Measurements from ENCODE around the gene KPNA5. TPM values are rescaled to one million over a fixed set of nuclear protein-coding genes. Genes with fewer than 3 reads are reported as not detected.

Gene KPNA5
- polyA plus RNA-seq, 1 donor from 2014 or later, result 48.5 TPM

DNA sequence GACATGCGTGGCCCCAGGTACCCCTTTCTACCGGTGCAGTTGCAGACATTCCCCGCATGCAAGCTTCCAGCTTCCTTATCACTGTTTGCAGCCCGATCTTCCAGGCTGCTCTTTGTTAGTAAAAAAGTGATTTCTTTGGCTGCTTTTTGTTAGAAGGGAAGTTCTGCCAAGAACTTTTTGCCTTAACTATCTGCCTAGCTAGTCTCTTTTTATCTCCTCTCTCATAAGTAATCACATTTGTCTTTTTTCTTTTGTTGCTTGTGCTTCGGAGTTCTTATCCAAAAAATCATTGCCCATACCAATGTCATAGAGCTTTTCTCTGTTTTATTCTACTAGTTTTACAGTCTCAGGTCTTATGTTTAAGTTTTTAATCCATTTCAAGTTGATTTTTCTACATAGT lies 64.2 kb downstream of the KPNA5 start:
- Histone ChIP-seq H3K9ac (ENCODE audit: low read length) (no peak overlapping the region), H3K4me3 (ENCODE audit: low read length) (no peak overlapping the region), H3K4me2 (ENCODE audit: low read length) (no peak overlapping the region), H3K27me3 (ENCODE audit: insufficient read depth, low read depth, low read length) (no peaks in the 10 kb centered on the region), H3K9me3 (ENCODE audit: low read length) (no peaks in the 10 kb centered on the region), H2AFZ (ENCODE audit: low read depth, low read length) (no peak overlapping the region), H3K27ac (ENCODE audit: low read length) (no peak overlapping the region), H3K79me2 (replicated peaks; ENCODE audit: insufficient read depth, low read length) (no peaks in the 10 kb centered on the region), H3F3A (ENCODE audit: insufficient read depth, low read length, poor library complexity, severe bottlenecking) (no peaks in the 10 kb centered on the region), H3K9me2 (ENCODE audit: insufficient read depth, low read length) (no peaks in the 10 kb centered on the region), H4K20me1 (ENCODE audit: insufficient read depth) (no peaks in the 10 kb centered on the region), H3K36me3 (ENCODE audit: insufficient read depth, low read length) (no peaks in the 10 kb centered on the region)
- no peak for TF ChIP-seq MXI1 (conservative IDR thresholded peaks at IDR 0.05; ENCODE audit: poor library complexity, severe bottlenecking)
- TF ChIP-seq POLR2AphosphoS5 (IDR thresholded peaks at IDR 0.05), result no peak
- no peak for TF ChIP-seq RAD21 (conservative IDR thresholded peaks at IDR 0.05)
- TF ChIP-seq SMC3 (conservative IDR thresholded peaks at IDR 0.05; ENCODE audit: poor library complexity), result no peak
- TF ChIP-seq, protein P1, sequence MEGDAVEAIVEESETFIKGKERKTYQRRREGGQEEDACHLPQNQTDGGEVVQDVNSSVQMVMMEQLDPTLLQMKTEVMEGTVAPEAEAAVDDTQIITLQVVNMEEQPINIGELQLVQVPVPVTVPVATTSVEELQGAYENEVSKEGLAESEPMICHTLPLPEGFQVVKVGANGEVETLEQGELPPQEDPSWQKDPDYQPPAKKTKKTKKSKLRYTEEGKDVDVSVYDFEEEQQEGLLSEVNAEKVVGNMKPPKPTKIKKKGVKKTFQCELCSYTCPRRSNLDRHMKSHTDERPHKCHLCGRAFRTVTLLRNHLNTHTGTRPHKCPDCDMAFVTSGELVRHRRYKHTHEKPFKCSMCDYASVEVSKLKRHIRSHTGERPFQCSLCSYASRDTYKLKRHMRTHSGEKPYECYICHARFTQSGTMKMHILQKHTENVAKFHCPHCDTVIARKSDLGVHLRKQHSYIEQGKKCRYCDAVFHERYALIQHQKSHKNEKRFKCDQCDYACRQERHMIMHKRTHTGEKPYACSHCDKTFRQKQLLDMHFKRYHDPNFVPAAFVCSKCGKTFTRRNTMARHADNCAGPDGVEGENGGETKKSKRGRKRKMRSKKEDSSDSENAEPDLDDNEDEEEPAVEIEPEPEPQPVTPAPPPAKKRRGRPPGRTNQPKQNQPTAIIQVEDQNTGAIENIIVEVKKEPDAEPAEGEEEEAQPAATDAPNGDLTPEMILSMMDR (IDR thresholded peaks at IDR 0.05; ENCODE audit: poor library complexity, severe bottlenecking), result no peak
- TF ChIP-seq EZH2 (IDR thresholded peaks at IDR 0.05; ENCODE audit: borderline replicate concordance, insufficient read depth, low read length, poor library complexity, severe bottlenecking), result no peak
- no peak for TF ChIP-seq TAF1 (IDR thresholded peaks at IDR 0.05; ENCODE audit: low read depth)
- TF ChIP-seq, protein P2, sequence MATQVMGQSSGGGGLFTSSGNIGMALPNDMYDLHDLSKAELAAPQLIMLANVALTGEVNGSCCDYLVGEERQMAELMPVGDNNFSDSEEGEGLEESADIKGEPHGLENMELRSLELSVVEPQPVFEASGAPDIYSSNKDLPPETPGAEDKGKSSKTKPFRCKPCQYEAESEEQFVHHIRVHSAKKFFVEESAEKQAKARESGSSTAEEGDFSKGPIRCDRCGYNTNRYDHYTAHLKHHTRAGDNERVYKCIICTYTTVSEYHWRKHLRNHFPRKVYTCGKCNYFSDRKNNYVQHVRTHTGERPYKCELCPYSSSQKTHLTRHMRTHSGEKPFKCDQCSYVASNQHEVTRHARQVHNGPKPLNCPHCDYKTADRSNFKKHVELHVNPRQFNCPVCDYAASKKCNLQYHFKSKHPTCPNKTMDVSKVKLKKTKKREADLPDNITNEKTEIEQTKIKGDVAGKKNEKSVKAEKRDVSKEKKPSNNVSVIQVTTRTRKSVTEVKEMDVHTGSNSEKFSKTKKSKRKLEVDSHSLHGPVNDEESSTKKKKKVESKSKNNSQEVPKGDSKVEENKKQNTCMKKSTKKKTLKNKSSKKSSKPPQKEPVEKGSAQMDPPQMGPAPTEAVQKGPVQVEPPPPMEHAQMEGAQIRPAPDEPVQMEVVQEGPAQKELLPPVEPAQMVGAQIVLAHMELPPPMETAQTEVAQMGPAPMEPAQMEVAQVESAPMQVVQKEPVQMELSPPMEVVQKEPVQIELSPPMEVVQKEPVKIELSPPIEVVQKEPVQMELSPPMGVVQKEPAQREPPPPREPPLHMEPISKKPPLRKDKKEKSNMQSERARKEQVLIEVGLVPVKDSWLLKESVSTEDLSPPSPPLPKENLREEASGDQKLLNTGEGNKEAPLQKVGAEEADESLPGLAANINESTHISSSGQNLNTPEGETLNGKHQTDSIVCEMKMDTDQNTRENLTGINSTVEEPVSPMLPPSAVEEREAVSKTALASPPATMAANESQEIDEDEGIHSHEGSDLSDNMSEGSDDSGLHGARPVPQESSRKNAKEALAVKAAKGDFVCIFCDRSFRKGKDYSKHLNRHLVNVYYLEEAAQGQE (IDR thresholded peaks at IDR 0.05; ENCODE audit: borderline replicate concordance), result no peak
- no peak for TF ChIP-seq EP300 (conservative IDR thresholded peaks at IDR 0.05; ENCODE audit: poor library complexity, severe bottlenecking)

DNA sequence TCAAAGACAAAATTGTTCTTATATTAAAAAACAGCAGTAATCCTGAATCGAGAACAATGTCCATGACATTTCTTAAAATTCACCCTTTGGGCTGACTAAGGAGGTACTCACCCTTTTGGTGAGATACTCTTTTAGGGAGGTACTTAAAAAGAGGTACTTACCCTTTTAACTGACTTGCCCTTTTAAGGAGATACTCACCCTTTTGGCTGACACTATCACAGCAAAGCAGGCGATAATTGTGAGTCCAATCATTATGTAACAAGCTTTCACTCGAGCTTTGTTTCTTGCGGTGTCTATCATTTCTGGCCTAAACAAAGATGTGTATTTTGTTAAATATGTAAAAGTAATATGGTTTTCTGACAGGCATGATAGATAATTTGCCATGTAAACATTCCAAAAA lies 80.8 kb downstream of the KPNA5 start:
- no peaks in the 10 kb centered on the region for H3K9me2 ChIP-seq (ENCODE audit: insufficient read depth, low read length)
- no peak overlapping the region for H3K27ac ChIP-seq (ENCODE audit: low read length)
- H4K20me1 ChIP-seq (ENCODE audit: insufficient read depth), result no peaks in the 10 kb centered on the region
- H2AFZ ChIP-seq (ENCODE audit: low read depth, low read length), result no peak overlapping the region
- H3K9me3 ChIP-seq (ENCODE audit: low read length), result no peaks in the 10 kb centered on the region
- H3K27me3 ChIP-seq (ENCODE audit: insufficient read depth, low read depth, low read length), result peaks cover 45% of the 10 kb centered on the region
- no peaks in the 10 kb centered on the region for H3K36me3 ChIP-seq (ENCODE audit: insufficient read depth, low read length)
- no peak overlapping the region for H3K4me3 ChIP-seq (ENCODE audit: low read length)
- H3K9ac ChIP-seq (ENCODE audit: low read length), result no peak overlapping the region
- TF ChIP-seq EP300 (conservative IDR thresholded peaks at IDR 0.05; ENCODE audit: poor library complexity, severe bottlenecking) (no peak), RAD21 (conservative IDR thresholded peaks at IDR 0.05) (no peak), EZH2 (IDR thresholded peaks at IDR 0.05; ENCODE audit: borderline replicate concordance, insufficient read depth, low read length, poor library complexity, severe bottlenecking) (no peak), POLR2AphosphoS5 (IDR thresholded peaks at IDR 0.05) (no peak), MXI1 (conservative IDR thresholded peaks at IDR 0.05; ENCODE audit: poor library complexity, severe bottlenecking) (no peak), TAF1 (IDR thresholded peaks at IDR 0.05; ENCODE audit: low read depth) (no peak), SMC3 (conservative IDR thresholded peaks at IDR 0.05; ENCODE audit: poor library complexity) (no peak)
- TF ChIP-seq, protein P2 (IDR thresholded peaks at IDR 0.05; ENCODE audit: borderline replicate concordance), result no peak
- TF ChIP-seq, protein P1 (IDR thresholded peaks at IDR 0.05; ENCODE audit: poor library complexity, severe bottlenecking), result no peak
- H3K79me2 ChIP-seq (replicated peaks; ENCODE audit: insufficient read depth, low read length), result no peaks in the 10 kb centered on the region
- no peaks in the 10 kb centered on the region for H3F3A ChIP-seq (ENCODE audit: insufficient read depth, low read length, poor library complexity, severe bottlenecking)
- H3K4me2 ChIP-seq (ENCODE audit: low read length), result no peak overlapping the region

All from neural cell (in vitro differentiated cells).